GM19099 (cell line): ENCODE results near the gene BLMH.

Experiments used
- POLR2A ChIP-seq: IDR thresholded peaks from 3 replicates; pipeline ENCODE4 v1.6.1; 2011; ENCODE audit warnings: low read depth; ENCODE audit not compliant: insufficient read length; ENCODE audit errors: extremely low read depth

The BLMH gene

DNA sequence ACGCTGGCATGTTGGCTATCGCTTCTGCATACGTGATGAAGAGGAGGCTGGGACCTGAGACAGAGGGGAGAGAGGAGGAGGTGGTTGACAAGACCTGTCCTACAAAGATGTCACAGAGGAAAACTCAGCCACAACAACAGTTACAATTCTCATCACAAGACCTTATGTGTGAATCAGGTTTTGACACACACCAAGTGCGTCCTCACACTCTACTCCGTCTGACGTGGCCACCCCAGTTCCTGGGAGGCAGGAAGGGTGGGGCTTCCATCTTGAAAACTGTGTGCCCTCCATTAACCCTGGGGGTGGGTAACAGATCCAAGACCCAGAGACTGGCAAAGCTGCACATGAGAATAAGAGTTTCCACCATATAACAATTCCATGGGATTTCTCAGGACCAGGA, 80.4 kb downstream of the BLMH start:
- TF ChIP-seq POLR2A, result no peak

DNA sequence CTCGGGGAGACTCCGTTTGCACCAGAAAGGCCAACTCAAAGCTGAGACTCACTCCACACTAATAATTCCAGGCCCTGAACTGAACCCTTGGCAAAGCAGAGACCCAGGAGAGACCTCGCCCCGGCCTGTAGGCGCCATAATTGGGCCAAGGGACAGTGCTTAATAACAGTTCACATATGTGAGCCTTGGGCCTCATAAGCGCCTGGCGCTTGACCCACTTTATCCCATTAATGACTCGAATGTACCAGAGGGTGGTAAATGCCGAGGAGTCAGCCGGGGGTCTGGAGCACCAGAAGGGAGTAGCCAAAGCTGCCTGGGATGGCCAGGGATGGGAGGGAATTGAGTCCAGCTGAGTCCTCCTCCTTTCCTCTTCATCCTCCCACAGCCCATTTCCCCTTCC, 80.8 kb downstream of the BLMH start:
- TF ChIP-seq POLR2A, result no peak

DNA sequence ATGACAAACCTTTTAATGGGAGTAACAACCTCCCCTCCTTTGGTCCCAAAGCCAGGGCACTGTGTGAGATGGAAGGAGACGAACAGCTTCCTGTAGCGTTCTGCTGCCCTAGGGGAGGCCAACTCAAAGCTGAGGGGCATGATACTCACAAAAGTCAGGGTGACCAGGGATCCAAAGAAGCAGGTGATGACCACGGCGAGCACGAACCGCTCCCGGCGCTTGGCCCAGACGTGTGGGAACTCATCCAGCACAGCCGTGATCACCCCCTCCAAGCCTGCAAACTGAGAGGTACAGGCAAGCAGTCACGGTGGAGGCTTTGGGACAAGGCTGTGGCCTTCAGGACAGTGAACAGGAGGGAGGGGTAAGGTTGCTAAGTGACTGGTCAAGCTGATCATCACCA, 81.4 kb downstream of the BLMH start:
- no peak for TF ChIP-seq POLR2A

DNA sequence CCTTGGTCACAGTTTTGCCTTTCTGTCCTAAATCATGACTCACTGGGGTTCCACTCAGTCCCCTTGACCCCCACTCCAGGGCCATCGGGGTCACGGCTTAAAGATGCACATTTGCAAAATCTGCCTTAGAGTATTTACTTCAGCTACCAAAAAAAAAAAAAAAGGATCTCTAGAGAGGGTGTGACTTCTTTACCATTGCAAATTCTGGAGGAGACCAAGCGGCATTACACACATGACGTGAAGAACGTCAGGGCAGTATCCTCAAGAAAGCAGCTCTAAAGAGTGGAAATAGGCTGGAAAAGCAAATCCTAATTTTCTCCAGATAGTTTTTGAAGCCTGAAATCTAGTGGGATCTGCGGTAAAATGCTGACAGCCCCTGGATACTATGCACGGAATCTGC, 81.8 kb downstream of the BLMH start:
- no peak for TF ChIP-seq POLR2A

DNA sequence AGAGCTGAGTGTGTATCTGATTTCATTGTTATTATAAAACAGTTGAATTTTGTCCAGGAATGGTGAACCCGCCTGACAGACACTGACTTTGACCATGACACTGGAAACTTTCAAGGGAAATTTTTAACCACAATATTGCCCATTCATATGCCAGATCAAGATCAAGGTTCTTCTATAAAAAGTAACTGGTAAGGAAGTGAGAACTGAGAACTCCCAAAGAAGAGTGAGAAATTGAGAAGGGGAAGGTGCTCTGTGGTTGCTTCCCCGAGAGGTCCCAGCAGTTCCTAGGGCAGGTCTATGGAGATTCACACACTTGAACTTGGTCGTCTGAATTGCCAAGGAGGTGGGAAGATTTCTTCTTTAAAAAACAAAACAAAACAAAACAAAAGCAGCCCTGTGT, 83.5 kb downstream of the BLMH start:
- no peak for TF ChIP-seq POLR2A

DNA sequence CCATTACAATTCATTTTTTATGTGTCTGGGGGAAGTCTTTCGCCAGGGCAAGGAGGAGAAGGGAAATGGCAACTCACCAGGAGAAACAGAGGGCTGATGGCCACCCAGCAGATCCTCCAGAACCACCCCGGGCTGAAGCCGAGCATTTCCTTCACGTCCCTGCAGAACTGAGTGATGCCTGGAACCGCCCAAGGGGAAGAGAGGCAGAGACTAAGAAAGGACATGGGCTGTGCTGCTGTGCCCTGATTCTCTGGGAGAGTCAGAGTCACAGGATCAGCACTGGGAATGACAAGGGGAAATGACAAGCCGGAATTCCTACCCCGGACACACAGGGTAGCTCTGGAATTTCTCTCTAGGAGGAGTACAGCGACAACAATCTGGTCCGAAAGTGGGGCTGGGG, 84.1 kb downstream of the BLMH start:
- TF ChIP-seq POLR2A, result no peak

DNA sequence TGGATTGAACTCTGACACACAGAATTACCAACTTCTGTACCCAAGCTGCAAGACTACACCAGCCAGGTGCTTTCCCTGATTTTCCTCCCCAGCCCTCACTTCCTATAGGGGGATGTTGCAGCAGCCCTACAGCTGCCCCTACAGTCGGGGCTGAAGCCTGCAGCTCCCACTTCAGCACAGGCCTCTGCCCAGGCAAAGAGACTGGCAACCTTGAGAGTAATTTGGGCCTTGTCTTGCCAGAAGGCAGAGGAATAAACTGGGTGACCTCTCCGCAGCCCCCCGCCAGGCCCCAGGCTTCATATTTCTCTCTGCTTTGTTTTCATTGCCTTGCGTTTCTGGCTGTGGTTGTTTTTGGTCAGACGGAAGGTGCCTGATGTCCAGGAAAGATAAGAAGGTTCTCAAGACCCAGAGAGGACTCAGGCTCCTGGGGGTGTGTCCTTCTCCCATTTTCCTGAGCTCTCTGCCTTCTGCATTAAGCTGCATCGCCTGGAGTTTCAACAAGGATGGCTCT, 88.2 kb downstream of the BLMH start:
- TF ChIP-seq POLR2A, result no peak

DNA sequence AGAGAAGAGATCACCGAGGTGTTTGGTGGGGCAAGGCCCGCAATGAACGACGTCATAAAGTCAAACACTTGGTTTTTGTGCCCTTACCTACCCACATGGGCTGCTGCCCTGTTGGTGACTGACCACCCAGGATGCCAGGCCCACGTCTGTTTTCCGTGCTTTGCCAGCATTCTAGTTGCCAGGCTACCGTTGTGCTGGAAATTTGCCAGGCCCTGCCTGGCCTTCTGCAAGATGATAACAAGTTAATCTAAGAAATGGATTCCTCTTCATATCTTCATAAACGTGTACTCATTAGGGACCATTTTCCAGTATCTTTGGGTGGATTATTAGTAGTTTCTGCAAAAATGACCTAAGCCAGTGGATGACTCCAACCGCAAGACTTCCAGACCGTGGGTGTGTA, 91.6 kb downstream of the BLMH start:
- TF ChIP-seq POLR2A, result no peak

DNA sequence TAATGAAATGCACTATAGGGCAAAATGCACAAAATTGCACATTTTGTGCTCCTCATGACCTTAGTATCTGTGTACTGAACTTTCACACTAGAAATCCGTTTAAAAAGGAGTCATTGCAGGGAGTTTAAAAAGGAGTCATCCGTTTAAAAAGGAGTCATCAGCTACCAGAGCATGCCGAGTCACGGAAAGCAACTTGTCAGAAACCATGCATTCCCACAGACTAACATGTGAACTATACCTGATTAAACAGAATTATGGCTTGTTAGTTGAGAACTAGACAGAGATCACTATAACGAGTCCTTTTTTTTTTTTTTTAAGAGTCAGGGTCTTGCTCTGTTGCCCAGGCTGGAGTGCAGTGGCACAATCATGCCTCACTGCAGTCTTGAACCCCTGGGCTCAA, 92.1 kb downstream of the BLMH start:
- TF ChIP-seq POLR2A, result no peak
